ENCODE data around the gene ZFP1. TPM values are rescaled to one million over a fixed set of nuclear protein-coding genes. Genes with fewer than 3 reads are reported as not detected.

ZFP1 gene
- total and polyA plus RNA-seq, 2 of the 4 experiments (the other 2 are of a cell fraction) = 3.8 to 16.0 TPM

GRCh38 chr16:75113541-75114121, 34.7 kb upstream of the ZFP1 start:
- Histone ChIP-seq H4K8ac (ENCODE audit: low read depth in 2 of 2, low read length in 2 of 2) (no peak overlapping the region), H3K4me1 (ENCODE audit: control insufficient read depth, insufficient read depth, low read length) (peaks cover 24% of the 10 kb centered on the region), H3K14ac (replicated peaks; ENCODE audit: low read depth, low read length) (no peak overlapping the region), H3K9me1 (ENCODE audit: insufficient read depth, low read length) (peaks cover 9% of the 10 kb centered on the region; the same call in 1 of the 2 replicates), H2BK5ac (ENCODE audit: low read depth, low read length, poor library complexity, severe bottlenecking) (no peak overlapping the region), H2BK120ac (ENCODE audit: low read depth, low read length) (no peak overlapping the region), H3K4ac (ENCODE audit: low read depth, low read length) (no peak overlapping the region), H4K20me1 (ENCODE audit: insufficient read depth, low read length) (peaks cover 10% of the 10 kb centered on the region), H3K9ac (ENCODE audit: low read depth, low read length) (no peak overlapping the region), H2BK20ac (ENCODE audit: low read depth, low read length) (no peak overlapping the region), H4K91ac (ENCODE audit: insufficient read depth, low read depth, low read length) (no peak overlapping the region), H2AK5ac (ENCODE audit: low read depth, low read length) (no peak overlapping the region), H3K4me3 (ENCODE audit: insufficient read depth, low read depth, low read length) (no peak overlapping the region), H3K27me3 (ENCODE audit: control insufficient read depth, insufficient read depth, low read length) (no peaks in the 10 kb centered on the region), H3K23ac (ENCODE audit: low read depth, low read length) (no peak overlapping the region), H2AK9ac (replicated peaks; ENCODE audit: low read depth, low read length, poor library complexity) (no peak overlapping the region), H3K4me2 (ENCODE audit: low read depth, low read length) (no peak overlapping the region), H3K36me3 (ENCODE audit: control insufficient read depth, insufficient read depth, low read length) (no peaks in the 10 kb centered on the region; the same call in 1 of the 2 replicates), H2BK15ac (ENCODE audit: low read depth, low read length) (no peak overlapping the region), H3K27ac (ENCODE audit: insufficient read depth, low read length) (no peak overlapping the region), H3K18ac (ENCODE audit: low read depth, low read length) (no peak overlapping the region), H3K56ac (ENCODE audit: extremely low read depth, insufficient read depth, low read length) (no peak overlapping the region), H2AFZ (replicated peaks; ENCODE audit: low read length, poor library complexity) (peak overlapping the region; percentile 24), H3K9me3 (ENCODE audit: control insufficient read depth, insufficient read depth, low read length) (no peaks in the 10 kb centered on the region), H4K5ac (ENCODE audit: low read depth, low read length) (no peak overlapping the region), H3K79me1 (ENCODE audit: low read depth in 1 of 2, low read length in 2 of 2) (peaks cover 4 to 17% of the 10 kb centered on the region in 2 experiments; a peak in 3 of 4 replicates)
- 96% methylated on average over 14 of the region's 20 CpGs; no CpG with 5 or more reads in 1 of the 2 experiments for WGBS, 2 experiments (ENCODE audit: extremely low coverage in 2 of 2, insufficient read length in 1 of 2)
- no peak for TF ChIP-seq CHD1 (IDR thresholded peaks at IDR 0.05; ENCODE audit: low read depth, low read length)
- TF ChIP-seq RAD21 (IDR thresholded peaks at IDR 0.05; ENCODE audit: low read length) = no peak
- no peak for TF ChIP-seq SMC3 (IDR thresholded peaks at IDR 0.05; ENCODE audit: low read depth, low read length)
- no peak for TF ChIP-seq USF2 (IDR thresholded peaks at IDR 0.05; ENCODE audit: low read depth, low read length)
- no peak for TF ChIP-seq CEBPB (IDR thresholded peaks at IDR 0.05; ENCODE audit: low read depth, low read length)
- no peak for TF ChIP-seq POLR2A (IDR thresholded peaks at IDR 0.05; ENCODE audit: low read depth, low read length)
- TF ChIP-seq MXI1 (IDR thresholded peaks at IDR 0.05; ENCODE audit: borderline replicate concordance, low read depth, low read length) = no peak
- no peak for TF ChIP-seq ELK1 (IDR thresholded peaks at IDR 0.05; ENCODE audit: borderline replicate concordance, low read depth, low read length)
- TF ChIP-seq MAFK (IDR thresholded peaks at IDR 0.05; ENCODE audit: low read depth, low read length) = no peak
- no peak for TF ChIP-seq RCOR1 (IDR thresholded peaks at IDR 0.05; ENCODE audit: insufficient replicate concordance, low read length)
- no peak for TF ChIP-seq FOS (IDR thresholded peaks at IDR 0.05; ENCODE audit: low read depth, low read length)
- no peak for TF ChIP-seq RFX5 (IDR thresholded peaks at IDR 0.05; ENCODE audit: low read depth, low read length)
- TF ChIP-seq CTCF (conservative IDR thresholded peaks at IDR 0.05; ENCODE audit: low read depth, low read length) = no peak
- TF ChIP-seq MAZ (IDR thresholded peaks at IDR 0.05; ENCODE audit: borderline replicate concordance, low read depth, low read length) = no peak
- no peak for TF ChIP-seq NFE2L2 (IDR thresholded peaks at IDR 0.05; ENCODE audit: low read depth, low read length)
- no peak for TF ChIP-seq BHLHE40 (IDR thresholded peaks at IDR 0.05; ENCODE audit: low read depth, low read length)
- no peak for DNase-seq
- intact Hi-C loops (cut with micrococcal nuclease) = loop anchor here (5.0 kb wide), 1 partner anchor 301 kb away; no protein-coding TSS in a partner anchor
- dilution Hi-C loops (cut with HindIII; ENCODE audit: low sequenced_read_pairs, unreplicated experiment) = no loop called here
- POLR2A ChIA-PET (ENCODE audit: unreplicated experiment) = no interaction called here
- no peak for ATAC-seq (ENCODE audit: low read depth)
- in situ Hi-C loops (cut with MboI; ENCODE audit: low sequenced_read_pairs) = no loop called here
- CTCF ChIA-PET = no interaction called here
- BruUV-seq (replicated peaks) = no TSS peak

Data from IMR-90 (cell line).